HG03460 (cell line): Measurements from ENCODE around the gene SNX9.

Experiments used
- ATAC-seq: cut with Tn5 transposase; IDR thresholded peaks from one replicate; pipeline ENCODE4 v1.9.1; 2021; ENCODE audit not compliant: unreplicated experiment

SNX9 gene

DNA sequence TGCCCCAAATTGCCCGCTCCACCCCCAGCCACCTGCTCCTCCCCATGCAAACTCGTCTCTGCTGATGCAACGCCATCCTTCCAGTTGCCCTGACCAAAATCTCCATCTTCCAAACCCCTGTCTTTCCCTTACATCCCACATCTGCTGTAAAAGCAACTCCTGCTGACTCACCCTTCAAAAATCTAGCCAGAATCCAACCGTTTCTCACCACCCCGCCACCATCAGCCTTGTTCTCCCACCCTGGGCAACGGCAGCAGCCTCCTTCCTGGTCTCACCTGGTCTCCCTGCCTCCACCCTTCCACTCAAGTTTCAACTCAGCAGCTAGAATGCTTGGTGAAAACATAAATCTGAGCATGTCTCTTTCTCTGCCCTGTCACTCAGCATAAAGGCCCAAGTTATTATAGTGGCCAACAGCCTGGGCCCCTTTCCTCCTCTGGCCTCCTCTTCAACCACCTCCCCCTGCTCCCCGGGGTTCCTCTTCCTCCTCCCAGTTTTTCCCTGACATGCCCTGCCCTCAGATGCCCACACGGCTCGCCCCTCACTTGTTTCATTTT is 151.4 kb downstream of the SNX9 start:
- no peak for ATAC-seq

DNA sequence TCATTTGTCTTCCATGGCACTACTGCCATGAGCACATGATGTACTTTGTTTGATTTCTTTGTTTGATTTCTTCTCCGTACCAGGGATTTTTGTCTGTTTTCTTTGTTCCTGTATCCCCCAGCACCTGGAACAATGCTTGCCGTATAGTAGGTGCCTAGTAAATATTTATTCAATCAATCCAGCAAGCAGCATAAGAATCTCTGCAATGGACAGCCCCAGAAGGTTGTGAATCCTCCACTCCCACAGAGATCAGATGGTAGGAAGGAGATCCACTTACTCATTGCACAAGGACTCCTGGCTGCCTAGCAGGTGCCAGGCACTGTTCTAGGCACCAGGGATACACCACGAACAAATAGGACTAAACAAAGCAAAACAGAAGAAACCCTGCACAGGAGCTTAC is 151.9 kb downstream of the SNX9 start:
- no peak for ATAC-seq

DNA sequence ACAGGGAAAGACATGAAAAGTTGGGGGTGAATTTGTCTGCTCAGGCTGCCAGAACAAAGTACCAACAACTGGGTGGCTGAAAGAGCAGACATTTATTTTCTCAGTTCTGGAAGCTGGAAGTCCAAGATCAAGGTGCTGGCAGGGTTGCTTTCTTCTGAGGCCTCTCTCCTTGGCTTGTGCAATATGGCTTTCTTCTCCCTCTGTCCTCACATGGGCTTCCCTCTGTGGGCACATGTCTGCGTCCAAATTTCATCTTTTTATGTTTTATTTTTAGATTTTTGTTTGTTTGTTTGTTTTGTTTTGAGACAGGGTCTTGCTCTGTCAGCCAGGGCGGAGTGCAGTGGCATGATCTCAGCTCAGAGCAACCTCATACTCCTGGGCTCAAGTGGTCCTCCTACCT is 152.4 kb downstream of the SNX9 start:
- no peak for ATAC-seq

DNA sequence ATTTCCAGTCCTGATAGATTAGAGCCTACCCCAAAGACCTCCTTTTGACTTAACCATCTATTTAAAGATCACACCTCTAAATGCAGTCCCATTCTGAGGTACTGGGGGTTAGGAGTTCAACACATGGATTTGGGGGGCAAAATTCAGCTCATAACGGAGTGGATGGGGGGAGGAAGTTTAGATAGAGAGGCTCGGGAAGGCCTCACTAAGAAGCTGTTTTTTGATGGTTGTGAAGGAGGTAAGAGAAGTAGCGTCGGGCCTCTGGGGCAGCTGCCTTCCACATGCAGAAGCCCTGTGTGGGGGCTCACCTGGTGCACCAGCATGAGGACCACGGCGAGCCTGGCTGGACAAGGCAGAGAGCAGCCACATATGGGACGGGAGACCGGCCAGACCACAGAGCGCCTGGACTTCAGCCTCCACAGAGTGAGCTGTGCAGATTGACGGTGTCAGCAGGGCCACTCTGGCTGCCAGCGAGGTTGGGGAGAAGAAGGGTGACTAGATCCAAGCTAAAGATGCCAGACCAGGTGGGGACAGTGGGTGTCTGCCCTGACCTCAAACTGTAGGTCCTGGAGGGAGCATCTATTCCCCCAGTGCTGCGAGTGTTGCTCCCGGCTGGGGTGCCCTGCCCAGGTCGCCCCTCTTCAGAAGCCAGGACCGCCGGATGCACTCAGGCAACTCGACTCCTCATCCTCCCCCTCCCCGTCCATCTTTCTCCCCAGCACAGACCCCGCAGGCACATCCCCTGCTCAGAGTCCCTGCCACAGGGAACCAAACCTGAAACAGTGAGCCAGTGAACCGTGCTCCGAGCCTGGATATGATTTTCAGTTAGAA is 153.5 kb downstream of the SNX9 start:
- ATAC-seq, result no peak

DNA sequence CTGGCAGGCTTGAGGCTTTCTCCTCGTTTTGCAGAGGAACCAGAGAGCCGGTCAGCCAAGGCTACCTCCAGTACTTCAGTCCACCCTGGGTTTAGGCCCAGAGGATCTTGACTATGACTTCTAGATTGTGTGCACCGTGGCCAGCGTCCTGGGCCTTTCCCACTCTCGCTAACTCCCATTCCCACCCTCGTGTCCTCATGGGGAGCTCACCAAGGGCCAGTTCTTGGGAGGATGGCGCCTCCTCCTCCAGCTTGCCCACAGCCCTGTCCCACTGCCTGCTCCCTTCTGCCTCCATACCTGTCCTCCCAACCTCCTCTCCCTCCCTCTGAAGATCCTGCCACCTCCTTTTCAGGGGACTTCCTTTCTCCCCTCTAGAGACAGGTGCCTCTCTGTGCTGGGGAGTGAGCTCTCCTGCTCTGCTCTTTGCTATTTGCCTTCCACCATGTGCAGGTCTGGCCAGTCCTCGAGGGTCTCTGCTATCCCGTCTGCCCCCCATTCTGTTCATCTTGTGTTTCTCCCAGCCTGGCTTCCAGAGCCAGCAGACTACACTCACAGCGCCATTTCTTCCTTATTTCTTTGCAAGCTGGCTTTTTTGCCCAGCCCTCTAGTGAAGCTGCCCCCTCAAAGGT is 154.2 kb downstream of the SNX9 start:
- no peak for ATAC-seq

DNA sequence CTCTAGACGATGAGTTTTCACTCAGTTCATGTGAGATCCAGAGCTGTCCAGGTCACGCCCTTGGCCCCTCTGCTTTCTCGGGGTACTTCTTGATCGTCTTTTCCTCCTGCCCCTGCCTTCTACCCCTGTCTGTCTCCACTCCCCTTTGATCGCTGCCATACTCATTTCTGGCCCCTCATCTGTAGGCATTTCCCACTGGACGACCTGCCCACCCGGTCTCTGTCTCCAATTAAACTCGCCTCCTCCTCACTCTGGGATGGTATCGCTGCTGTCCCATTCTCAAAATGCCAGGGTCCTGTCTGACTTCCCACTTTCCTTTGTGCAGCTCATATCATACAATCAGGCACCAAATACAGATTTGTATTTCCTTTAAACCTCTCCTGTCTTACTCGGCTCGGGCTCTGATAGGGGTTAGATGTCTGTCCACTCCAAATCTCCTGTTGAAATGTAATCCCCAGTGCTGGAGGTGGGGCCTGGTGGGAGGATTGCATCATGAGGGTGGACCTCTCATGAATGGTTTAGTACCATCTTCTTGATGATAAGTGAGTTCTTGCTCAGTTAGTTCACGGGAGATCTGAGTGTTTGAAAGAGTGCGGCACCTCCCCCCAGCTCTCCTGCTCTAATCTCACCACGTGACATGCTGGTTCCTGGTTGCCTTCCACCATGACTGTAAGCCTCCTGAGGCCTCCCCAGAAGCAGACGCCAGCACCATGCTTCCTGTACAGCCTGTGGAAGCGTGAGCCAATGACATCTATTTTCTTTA is 155.2 kb downstream of the SNX9 start:
- ATAC-seq, result no peak

DNA sequence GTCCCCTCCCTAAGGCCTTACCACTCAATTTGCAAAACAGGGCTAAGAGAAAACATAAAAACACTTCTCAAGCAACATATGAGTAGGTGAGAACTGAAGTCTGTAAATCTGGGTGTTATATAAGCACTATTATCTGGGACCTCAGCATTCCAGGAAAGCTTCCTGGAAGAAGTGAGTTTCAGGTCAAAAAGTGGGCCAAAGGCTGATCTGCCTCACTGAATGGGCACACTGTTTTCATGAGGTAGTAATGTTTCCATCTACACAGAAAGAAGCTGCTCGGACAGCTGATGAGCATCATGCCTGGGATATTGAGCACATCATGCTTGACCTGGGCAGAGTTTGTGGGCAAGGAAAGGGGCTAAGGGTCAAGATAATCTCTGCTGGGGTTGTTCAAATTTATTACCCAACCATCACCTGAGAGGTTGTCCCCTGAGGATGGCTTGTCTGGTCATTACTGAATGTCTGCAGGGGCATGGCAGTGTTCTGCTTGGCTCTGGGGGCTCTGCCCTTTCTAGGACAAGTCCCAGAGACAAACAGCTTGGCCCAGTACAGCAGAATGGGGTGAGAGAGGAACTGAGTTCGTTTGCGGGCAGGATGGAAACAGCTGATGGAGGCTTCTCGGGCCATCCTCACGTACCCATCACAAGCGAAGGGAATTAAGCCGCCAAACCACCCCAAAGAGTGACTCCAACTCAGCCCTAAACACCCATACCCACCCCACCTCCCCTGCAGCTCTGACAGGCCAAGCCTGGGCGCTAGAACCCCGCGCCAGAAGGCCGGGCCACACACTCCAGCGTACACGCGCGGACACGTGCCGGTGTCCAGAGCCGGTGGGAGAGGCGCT is 157.5 kb downstream of the SNX9 start:
- ATAC-seq, result peak; percentile 26

DNA sequence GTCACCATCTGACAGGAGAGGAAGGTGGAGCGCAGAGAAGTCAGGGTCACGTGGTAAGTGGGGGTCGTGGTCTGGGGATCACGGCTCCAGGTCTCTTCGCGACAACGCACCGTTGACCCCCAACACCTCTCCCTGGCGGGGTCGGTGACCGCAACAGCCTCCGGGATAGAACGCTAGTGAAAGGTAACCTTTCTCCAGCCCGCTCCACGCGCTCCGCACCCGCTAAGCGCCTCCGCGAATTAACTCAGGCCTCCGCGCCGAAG is 158.0 kb downstream of the SNX9 start:
- ATAC-seq, result no peak

DNA sequence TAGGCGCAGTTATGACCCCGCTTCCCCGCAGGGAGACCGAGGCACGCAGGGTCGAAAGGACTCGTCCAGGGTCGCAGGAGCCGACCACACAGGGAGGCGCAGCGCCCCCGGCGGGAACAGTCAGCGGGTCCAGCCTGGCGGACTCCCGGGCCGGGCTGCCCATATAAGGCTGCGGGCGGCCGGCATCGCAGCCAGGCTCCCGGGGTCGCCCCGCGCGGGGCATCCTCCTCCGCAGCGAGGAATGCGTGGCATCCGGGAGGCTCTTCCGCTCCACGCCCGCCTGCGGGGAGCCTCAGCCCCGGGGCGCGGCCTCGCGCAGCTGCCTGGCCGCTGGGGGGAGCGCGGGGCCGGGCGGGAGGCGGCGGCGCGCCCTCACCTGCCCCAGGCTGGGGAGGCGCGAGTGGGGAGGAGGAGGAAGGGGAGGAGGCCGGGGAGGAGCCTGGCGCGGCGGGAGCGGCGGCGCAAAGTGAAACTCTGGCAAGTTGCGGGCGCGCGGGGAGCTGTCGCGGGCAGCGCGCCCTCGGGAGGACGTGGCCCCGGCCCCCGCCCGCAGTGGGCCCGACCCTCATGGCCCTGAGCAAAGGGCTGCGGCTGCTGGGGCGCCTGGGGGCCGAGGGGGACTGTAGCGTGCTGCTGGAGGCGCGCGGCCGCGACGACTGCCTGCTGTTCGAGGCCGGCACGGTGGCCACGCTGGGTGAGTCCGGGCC is 158.5 kb downstream of the SNX9 start, which contains the start of gene SYNJ2:
Gene SYNJ2, plus strand, starts transcription at position 469 of the 707 bp plus-strand sequence. Its CDS starts 99 bp downstream, at position 568.
- ATAC-seq, result peak; percentile 69

DNA sequence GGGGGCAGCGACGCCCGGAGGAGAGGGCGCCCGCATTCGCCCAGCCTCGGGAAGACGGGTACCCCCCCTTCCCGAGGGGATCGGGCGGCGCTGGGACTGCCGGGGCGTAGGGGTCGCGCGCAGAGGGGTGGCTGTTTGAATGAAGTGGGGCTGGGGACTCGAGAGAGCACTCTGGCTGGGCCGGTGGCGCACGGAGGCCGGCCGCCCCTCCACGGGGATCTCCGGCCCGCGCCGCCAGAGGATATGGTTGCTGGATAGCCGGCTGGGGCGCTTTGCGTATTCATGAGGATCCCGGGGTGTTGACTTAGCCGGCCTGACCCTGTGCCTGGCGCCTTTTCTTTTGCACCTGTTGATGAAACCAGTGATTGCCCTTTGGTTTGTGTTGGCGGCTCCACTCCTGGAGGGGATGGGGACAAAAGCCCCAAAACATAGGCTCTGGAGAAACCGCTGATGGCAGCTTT is 159.1 kb downstream of the SNX9 start:
- ATAC-seq, result peak; percentile 32

DNA sequence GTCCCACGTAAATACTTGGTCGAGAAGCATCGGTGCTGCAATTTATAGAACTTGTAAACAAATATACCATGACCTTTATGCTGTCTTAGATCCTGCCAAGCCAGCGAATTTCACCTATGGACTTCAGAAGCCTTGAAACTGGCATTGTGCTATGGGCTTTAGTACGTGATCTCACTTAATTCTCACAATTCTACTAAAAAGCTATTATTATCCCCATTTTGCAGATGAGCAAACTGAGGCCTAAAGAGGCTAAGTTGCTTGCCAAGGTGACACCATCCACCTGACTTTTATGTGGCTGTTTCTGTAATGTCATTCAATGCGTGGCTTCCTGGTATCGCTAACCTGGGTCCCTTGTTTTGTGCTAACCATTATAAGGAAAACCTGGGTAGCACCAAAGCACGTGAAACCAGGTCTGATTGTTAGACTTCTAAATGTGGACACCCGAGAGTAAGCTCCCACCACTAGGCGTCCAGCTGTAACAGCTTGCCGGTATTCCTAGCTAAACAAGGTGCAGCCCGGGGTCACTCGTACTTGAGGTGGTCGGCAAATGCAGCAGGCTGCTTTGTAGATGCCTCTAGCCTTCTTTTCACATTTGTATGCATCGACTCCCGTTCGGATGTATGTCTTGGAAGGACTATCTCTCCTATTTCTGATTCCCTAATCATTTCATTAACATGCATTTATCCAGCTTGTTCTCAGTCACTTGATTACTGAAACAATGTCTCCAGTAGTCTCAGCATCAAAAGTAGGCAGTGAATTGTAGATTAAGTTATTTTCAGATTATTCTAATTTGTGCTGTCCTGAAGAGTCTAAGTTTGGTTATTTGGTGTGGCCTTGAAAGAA is 159.7 kb downstream of the SNX9 start:
- no peak for ATAC-seq

DNA sequence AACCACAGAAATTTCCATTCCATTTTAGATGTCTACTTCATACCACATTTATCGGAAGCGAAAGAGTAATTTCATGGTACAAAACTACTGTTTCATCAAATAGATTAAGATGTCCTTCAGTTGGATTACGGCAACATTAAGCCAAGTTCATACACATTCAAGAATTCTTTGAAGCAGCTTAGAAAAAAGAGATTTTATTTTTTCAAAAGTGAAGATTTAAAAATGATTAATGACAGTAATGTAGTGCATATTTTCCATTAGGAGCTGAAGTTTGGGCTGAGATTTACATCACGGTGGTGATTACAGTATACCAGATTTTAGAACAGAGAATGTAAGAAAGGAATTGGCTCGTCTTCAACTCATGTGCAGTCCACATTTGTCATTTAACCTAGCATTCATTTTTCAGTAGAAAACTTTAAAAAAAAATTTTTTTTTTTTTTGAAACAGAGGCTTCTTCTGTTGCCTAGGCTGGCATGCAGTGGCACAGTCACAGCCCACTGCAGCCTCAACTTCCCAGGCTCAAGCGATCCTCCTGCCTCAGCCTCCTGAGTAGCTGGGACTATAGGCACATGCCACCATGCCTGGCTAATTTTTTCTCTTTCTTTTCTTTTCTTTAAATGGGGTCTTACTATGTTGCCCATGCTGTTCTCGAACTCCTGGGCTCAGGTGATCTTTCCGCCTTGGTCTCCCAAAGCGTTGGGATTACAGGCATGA is 160.5 kb downstream of the SNX9 start:
- ATAC-seq, result no peak

DNA sequence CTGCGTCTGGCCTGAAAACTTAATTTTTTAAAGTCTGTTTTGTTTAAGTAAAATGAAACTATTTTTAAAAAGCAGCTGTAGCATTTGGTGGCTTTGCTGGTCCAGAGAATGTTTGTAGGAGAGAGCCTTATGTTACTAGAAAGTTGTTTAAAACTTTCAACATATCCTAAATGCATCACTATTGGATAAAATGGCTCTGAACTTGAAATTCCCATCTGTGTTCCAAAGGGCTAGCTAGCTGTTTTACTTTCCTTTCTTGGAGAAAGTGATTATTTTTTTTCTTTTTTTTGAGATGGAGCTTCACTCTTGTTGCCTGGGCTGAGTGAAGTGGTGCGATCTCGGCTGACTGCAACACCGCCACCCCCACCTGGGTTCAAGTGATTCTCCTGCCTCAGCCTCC is 161.1 kb downstream of the SNX9 start:
- no peak for ATAC-seq

DNA sequence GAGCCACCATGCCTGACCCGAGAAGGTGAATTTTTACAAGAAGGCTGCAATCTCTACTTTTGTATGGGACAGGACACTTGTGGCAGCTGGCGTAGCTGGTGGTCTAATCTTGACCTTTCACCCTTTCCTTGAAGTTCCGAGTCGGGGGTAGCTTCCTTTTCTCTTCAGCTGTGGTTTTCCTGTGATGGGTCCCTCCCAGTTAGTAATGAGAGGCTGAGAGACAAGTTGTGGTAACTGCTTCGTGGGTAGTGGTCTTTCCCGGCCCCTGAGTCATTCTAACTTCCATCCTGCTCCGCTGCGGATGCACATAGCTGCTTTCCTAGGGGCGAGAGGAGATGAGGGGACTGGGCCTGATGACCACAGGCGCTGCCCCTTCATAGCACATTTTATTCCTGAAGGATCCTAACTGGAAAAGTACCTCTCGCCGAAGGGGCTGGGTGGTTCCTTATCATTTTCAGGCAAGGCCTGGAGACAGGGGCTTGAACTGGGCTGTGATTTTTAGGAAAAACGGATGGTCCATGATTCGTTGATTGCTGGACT is 161.7 kb downstream of the SNX9 start:
- ATAC-seq, result no peak

DNA sequence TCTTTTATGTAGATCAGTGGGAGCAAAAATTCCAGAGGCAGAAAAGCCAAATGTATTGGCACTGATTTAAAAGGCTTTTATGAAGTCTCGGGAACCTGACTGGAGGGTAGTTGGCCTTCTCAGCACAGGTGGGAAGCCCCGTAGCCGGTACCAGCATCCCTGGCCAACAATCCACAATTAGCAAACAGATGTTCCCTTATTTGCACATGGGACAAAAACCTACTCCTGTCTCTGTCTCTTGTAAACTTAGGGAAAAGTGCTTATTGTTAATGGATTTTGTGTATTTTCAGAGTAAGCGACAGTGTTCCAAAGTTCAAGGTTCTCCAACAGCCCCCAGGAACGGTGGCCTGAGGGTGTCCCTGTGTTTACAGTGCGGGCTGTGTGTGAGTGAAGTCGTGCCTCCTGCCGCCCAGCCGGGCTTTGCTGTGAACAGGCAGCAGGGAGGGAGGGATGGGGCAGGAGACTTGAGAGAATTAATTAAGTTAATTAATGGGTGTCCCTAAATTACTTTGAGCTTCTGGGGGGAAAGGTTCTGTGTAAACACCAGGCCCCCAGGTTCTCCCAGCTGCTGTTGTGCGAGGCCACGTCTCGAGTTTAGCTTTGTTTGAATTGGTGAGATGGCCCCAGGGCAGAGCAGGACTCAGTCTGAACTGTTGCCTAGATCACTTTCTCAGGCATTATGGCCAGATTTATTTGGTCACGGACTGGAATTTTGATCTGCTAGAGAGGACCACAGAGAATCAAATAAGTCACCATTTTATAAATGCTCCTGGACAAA is 162.5 kb downstream of the SNX9 start:
- no peak for ATAC-seq

DNA sequence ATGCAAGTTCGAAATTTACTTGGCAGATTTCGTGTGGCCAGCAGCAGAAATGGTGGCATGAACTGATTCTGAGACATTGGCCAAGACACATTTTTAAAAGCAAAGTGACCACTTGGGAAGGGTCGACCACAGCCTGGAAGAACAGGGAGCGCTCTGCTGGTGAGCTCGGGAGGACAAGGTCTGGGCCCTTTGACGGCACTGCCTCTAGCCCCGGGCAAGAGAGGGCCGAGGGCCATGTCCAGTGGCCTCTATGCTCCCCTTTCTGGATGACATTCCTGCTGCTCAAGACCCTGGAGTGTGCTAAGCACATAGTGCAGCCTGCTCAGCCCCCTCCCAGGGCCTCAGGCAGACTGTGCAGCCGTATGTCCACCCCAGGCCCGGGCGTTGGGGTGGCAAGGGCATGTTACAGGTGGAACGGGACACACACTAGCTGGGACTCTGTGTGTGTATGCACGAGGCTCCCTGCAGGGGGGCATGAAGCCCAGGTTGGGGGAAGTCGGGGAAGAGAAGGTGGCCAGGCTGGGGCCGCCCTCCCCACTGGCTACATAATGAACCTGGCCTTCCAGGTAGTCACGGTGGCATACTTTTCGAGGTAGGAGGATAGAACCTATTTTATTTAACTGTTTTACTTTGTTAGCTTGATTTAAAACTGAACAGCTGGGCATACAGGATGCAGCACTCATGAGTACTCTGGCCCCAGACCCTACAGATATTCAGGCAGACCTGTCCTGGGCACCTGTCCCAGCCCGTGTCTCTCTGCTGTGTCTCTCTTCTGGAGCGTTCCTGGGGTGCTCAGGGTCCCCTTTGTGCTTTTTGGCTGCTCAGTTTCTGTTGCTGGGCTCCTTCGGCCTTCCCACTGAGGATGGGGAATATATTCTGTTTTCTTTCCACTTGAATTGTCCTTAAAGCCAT is 165.0 kb downstream of the SNX9 start:
- no peak for ATAC-seq

DNA sequence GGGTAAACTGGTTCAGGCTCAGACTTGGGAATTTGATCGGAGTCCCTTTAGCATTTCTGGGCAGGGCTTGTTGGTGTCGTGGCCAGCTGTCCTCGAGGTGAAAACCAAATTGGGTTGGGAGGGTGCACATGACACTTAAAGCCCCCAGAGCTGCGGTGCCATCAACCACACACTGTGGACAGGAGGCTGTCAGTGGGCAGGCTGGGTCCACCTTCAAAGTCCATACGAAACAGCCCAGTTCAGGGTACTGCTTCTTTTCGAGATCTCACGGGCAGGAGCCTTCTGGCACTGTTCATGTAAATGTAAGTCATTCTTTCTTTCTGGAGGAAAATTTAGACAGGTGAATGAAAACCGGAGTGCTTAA is 165.6 kb downstream of the SNX9 start:
- no peak for ATAC-seq
